ENCODE data around the gene ADIPOR2.

The ADIPOR2 gene

GRCh38 chr12:1826867-1827705 is 136.2 kb downstream of the ADIPOR2 start:
- Histone ChIP-seq H3K79me2 (ENCODE audit: insufficient read depth, low read length) (no peaks in the 10 kb centered on the region), H3K4me3 (ENCODE audit: low read depth, low read length, poor library complexity, severe bottlenecking) (no peak overlapping the region), H3K4me1 (ENCODE audit: insufficient read depth, low read length, severe bottlenecking) (no peaks in the 10 kb centered on the region), H3K9me3 (ENCODE audit: low read length) (no peaks in the 10 kb centered on the region), H2AFZ (ENCODE audit: low read length) (no peak overlapping the region), H4K20me1 (ENCODE audit: insufficient read depth, low read length) (no peaks in the 10 kb centered on the region), H3K4me2 (ENCODE audit: low read length) (no peak overlapping the region), H3K9me2 (ENCODE audit: low read depth, low read length) (no peaks in the 10 kb centered on the region), H3F3A (ENCODE audit: insufficient read depth, low read length) (no peaks in the 10 kb centered on the region), H3K27me3 (ENCODE audit: insufficient read depth, low read length) (peaks cover 16% of the 10 kb centered on the region; the same call in 1 of the 2 replicates), H3K9ac (ENCODE audit: low read length) (no peak overlapping the region), H3K27ac (ENCODE audit: low read depth, low read length, poor library complexity, severe bottlenecking) (no peak overlapping the region), H3K36me3 (ENCODE audit: insufficient read depth, low read length) (no peaks in the 10 kb centered on the region)
- TF ChIP-seq CTCF (IDR thresholded peaks at IDR 0.05; ENCODE audit: low read length) (no peak), EZH2 (IDR thresholded peaks at IDR 0.05; ENCODE audit: borderline replicate concordance, low read length) (no peak)

- Histone ChIP-seq H3K4me3 (ENCODE audit: low read depth, low read length, poor library complexity, severe bottlenecking) (no peak overlapping the region), H3K27me3 (ENCODE audit: insufficient read depth, low read length) (peaks cover 16% of the 10 kb centered on the region; the same call in 1 of the 2 replicates), H3K9ac (ENCODE audit: low read length) (no peak overlapping the region), H3K27ac (ENCODE audit: low read depth, low read length, poor library complexity, severe bottlenecking) (no peak overlapping the region), H3K9me2 (ENCODE audit: low read depth, low read length) (no peaks in the 10 kb centered on the region), H3K4me1 (ENCODE audit: insufficient read depth, low read length, severe bottlenecking) (no peaks in the 10 kb centered on the region), H3K4me2 (ENCODE audit: low read length) (no peak overlapping the region), H3K36me3 (ENCODE audit: insufficient read depth, low read length) (no peaks in the 10 kb centered on the region), H3K79me2 (ENCODE audit: insufficient read depth, low read length) (no peaks in the 10 kb centered on the region), H4K20me1 (ENCODE audit: insufficient read depth, low read length) (no peaks in the 10 kb centered on the region), H2AFZ (ENCODE audit: low read length) (no peak overlapping the region), H3F3A (ENCODE audit: insufficient read depth, low read length) (no peaks in the 10 kb centered on the region), H3K9me3 (ENCODE audit: low read length) (no peaks in the 10 kb centered on the region)
- no peak for TF ChIP-seq EZH2 (IDR thresholded peaks at IDR 0.05; ENCODE audit: borderline replicate concordance, low read length)
- TF ChIP-seq CTCF (IDR thresholded peaks at IDR 0.05; ENCODE audit: low read length) = no peak
Measured at GRCh38 chr12:1827826-1828805, 137.2 kb downstream of the ADIPOR2 start.

- Histone ChIP-seq H3K4me3 (ENCODE audit: low read depth, low read length, poor library complexity, severe bottlenecking) (no peak overlapping the region), H3K4me1 (ENCODE audit: insufficient read depth, low read length, severe bottlenecking) (no peaks in the 10 kb centered on the region), H2AFZ (ENCODE audit: low read length) (no peak overlapping the region), H3K9me2 (ENCODE audit: low read depth, low read length) (no peaks in the 10 kb centered on the region), H4K20me1 (ENCODE audit: insufficient read depth, low read length) (no peaks in the 10 kb centered on the region), H3K9me3 (ENCODE audit: low read length) (no peaks in the 10 kb centered on the region), H3F3A (ENCODE audit: insufficient read depth, low read length) (no peaks in the 10 kb centered on the region), H3K4me2 (ENCODE audit: low read length) (no peak overlapping the region), H3K27ac (ENCODE audit: low read depth, low read length, poor library complexity, severe bottlenecking) (no peak overlapping the region), H3K27me3 (ENCODE audit: insufficient read depth, low read length) (0 out of 2 replicates have a peak, but pooled peaks cover 16% of the 10 kb centered on the region), H3K79me2 (ENCODE audit: insufficient read depth, low read length) (no peaks in the 10 kb centered on the region), H3K9ac (ENCODE audit: low read length) (no peak overlapping the region), H3K36me3 (ENCODE audit: insufficient read depth, low read length) (no peaks in the 10 kb centered on the region)
- TF ChIP-seq EZH2 (IDR thresholded peaks at IDR 0.05; ENCODE audit: borderline replicate concordance, low read length) = no peak
- no peak for TF ChIP-seq CTCF (IDR thresholded peaks at IDR 0.05; ENCODE audit: low read length)
Measured at GRCh38 chr12:1828856-1829255, 138.0 kb downstream of the ADIPOR2 start.

Measured in OCI-LY1 (cell line).